ENCODE data around the gene ARHGEF16. TPM values are rescaled to one million over a fixed set of nuclear protein-coding genes. Genes with fewer than 3 reads are reported as not detected.

The ARHGEF16 gene
- total RNA-seq, 3 donors from 2014 or later: 0.80 to 16.2 (median 15.1) TPM

- no peak for DNase-seq (ENCODE audit: low spot score in 2 of 2)
- H3K27ac ChIP-seq: no peak overlapping the region
- H3K4me3 ChIP-seq: no peak overlapping the region
- intact Hi-C loops (cut with DNase I; ENCODE audit: low total_unique reads): no loop called here
- TF ChIP-seq POLR2A (IDR thresholded peaks at IDR 0.05) (no peak), CTCF (IDR thresholded peaks at IDR 0.05) (no peak), POLR2AphosphoS5 (IDR thresholded peaks at IDR 0.05) (no peak)
- H3K4me1 ChIP-seq: no peaks in the 10 kb centered on the region
- H3K9me3 ChIP-seq: no peaks in the 10 kb centered on the region
- no peaks in the 10 kb centered on the region for H3K27me3 ChIP-seq
- no peaks in the 10 kb centered on the region for H3K36me3 ChIP-seq
Observed at GRCh38 chr1:3479511-3480368, 25.3 kb downstream of the ARHGEF16 start.

GRCh38 chr1:3480369-3480719 lies 25.9 kb downstream of the ARHGEF16 start:
- no peak for DNase-seq (ENCODE audit: low spot score in 2 of 2)
- H3K27ac ChIP-seq: no peak overlapping the region
- no peaks in the 10 kb centered on the region for H3K27me3 ChIP-seq
- no peak overlapping the region for H3K4me3 ChIP-seq
- TF ChIP-seq CTCF (IDR thresholded peaks at IDR 0.05) (no peak), POLR2A (IDR thresholded peaks at IDR 0.05) (no peak), POLR2AphosphoS5 (IDR thresholded peaks at IDR 0.05) (no peak)
- H3K36me3 ChIP-seq: no peaks in the 10 kb centered on the region
- intact Hi-C loops (cut with DNase I; ENCODE audit: low total_unique reads): no loop called here
- no peaks in the 10 kb centered on the region for H3K9me3 ChIP-seq
- H3K4me1 ChIP-seq: no peaks in the 10 kb centered on the region

GRCh38 chr1:3481046-3481445 lies 26.6 kb downstream of the ARHGEF16 start:
- Histone ChIP-seq H3K27me3 (no peaks in the 10 kb centered on the region), H3K9me3 (no peaks in the 10 kb centered on the region)
- no peak for DNase-seq (ENCODE audit: low spot score in 2 of 2)

GRCh38 chr1:3481836-3482375 lies 27.4 kb downstream of the ARHGEF16 start:
- Histone ChIP-seq H3K4me1 (no peaks in the 10 kb centered on the region), H3K9me3 (no peaks in the 10 kb centered on the region), H3K27me3 (no peaks in the 10 kb centered on the region), H3K27ac (peak overlapping the region in 1 of 2 donors; percentile 72), H3K36me3 (no peaks in the 10 kb centered on the region), H3K4me3 (no peak overlapping the region)
- DNase-seq (ENCODE audit: low spot score in 2 of 2): no peak
- no peak for TF ChIP-seq POLR2A (IDR thresholded peaks at IDR 0.05)
- intact Hi-C loops (cut with DNase I; ENCODE audit: low total_unique reads): no loop called here

More at GRCh38 chr1:3481046-3481445, 26.6 kb downstream of the ARHGEF16 start:
- TF ChIP-seq CTCF (IDR thresholded peaks at IDR 0.05): no peak
- TF ChIP-seq POLR2A (IDR thresholded peaks at IDR 0.05): no peak
- no peak for TF ChIP-seq POLR2AphosphoS5 (IDR thresholded peaks at IDR 0.05)
- Histone ChIP-seq H3K4me3 (no peak overlapping the region), H3K36me3 (no peaks in the 10 kb centered on the region), H3K27ac (no peak overlapping the region), H3K4me1 (no peaks in the 10 kb centered on the region)
- intact Hi-C loops (cut with DNase I; ENCODE audit: low total_unique reads): no loop called here

GRCh38 chr1:3482378-3482849 lies 27.9 kb downstream of the ARHGEF16 start:
- DNase-seq (ENCODE audit: low spot score in 2 of 2): peak; percentile 47 to 78
- Histone ChIP-seq H3K36me3 (no peaks in the 10 kb centered on the region), H3K27ac (peak overlapping the region; percentile 57 to 72), H3K4me3 (no peak overlapping the region), H3K9me3 (no peaks in the 10 kb centered on the region), H3K4me1 (no peaks in the 10 kb centered on the region), H3K27me3 (no peaks in the 10 kb centered on the region)
- intact Hi-C loops (cut with DNase I; ENCODE audit: low total_unique reads): no loop called here
- TF ChIP-seq POLR2A (IDR thresholded peaks at IDR 0.05): no peak
- TF ChIP-seq POLR2AphosphoS5 (IDR thresholded peaks at IDR 0.05): no peak
- TF ChIP-seq CTCF (IDR thresholded peaks at IDR 0.05): peak in 1 of 3 donors; percentile 23

Data from breast epithelium (tissue), 4 donors.